Sigmoid colon (tissue), 4 donors: ENCODE measurements around the gene CALHM1.

Experiments used
- CTCF ChIP-seq, 4 experiments: fragments of 450-650 bp in 3 of 4; fragments of 200-600 bp in 1 of 4; IDR thresholded peaks; one replicate each; pipeline ENCODE4 v1.5.1; 2016 to 2019; ENCODE audit warnings: antibody characterized with exemption in 4 of 4, mild to moderate bottlenecking in 3 of 4, moderate library complexity in 2 of 4
- EP300 ChIP-seq, 4 donors: sonication (generic); formaldehyde crosslinking; IDR thresholded peaks; one replicate each; pipeline ENCODE4 v1.6.1; 2017; ENCODE audit warnings: antibody characterized with exemption in 4 of 4
- POLR2A ChIP-seq, 2 donors: fragments of 450-650 bp; IDR thresholded peaks; one replicate each; pipeline ENCODE4 v1.6.1; 2016; ENCODE audit warnings: antibody characterized with exemption in 2 of 2, mild to moderate bottlenecking in 2 of 2, moderate library complexity in 2 of 2
- POLR2AphosphoS5 ChIP-seq, 4 donors: sonication (generic); formaldehyde crosslinking; IDR thresholded peaks; one replicate each; pipeline ENCODE4 v1.6.1; 2017; ENCODE audit warnings: antibody characterized with exemption in 4 of 4

GRCh38 chr10:103443475-103444185 is 15.1 kb downstream of the CALHM1 start:
- no peak for TF ChIP-seq POLR2A (IDR thresholded peaks at IDR 0.05)
- no peak for TF ChIP-seq CTCF (IDR thresholded peaks at IDR 0.05)
- no peak for TF ChIP-seq EP300 (IDR thresholded peaks at IDR 0.05)
- no peak for TF ChIP-seq POLR2AphosphoS5 (IDR thresholded peaks at IDR 0.05)
